ENCODE data around the gene HJURP.

Gene HJURP

GRCh38 chr2:233791151-233791882 lies 63.0 kb downstream of the HJURP start:
- no peak for TF ChIP-seq SPI1 (IDR thresholded peaks at IDR 0.05; ENCODE audit: borderline replicate concordance, low read depth)
- no peak for TF ChIP-seq POLR2AphosphoS5 (IDR thresholded peaks at IDR 0.05; ENCODE audit: low read depth)
- TF ChIP-seq REST (IDR thresholded peaks at IDR 0.05; ENCODE audit: insufficient replicate concordance, low read depth) = no peak
- TF ChIP-seq CTCF (IDR thresholded peaks at IDR 0.05; ENCODE audit: insufficient read depth, low read length) = no peak
- TF ChIP-seq GABPA (IDR thresholded peaks at IDR 0.05; ENCODE audit: low read depth) = no peak
- H3K4me3 ChIP-seq (replicated peaks; ENCODE audit: insufficient read depth, low read length) = no peak overlapping the region
- no peaks in the 10 kb centered on the region for H3K27me3 ChIP-seq (ENCODE audit: insufficient read depth, poor library complexity, severe bottlenecking)
- DNase-seq (ENCODE audit: low read depth in 1 of 2, low spot score in 1 of 2) = no peak
- no peak overlapping the region for H3K27ac ChIP-seq (replicated peaks)

- Histone ChIP-seq H3K27ac (replicated peaks) (no peak overlapping the region), H3K27me3 (ENCODE audit: insufficient read depth, poor library complexity, severe bottlenecking) (no peaks in the 10 kb centered on the region), H3K4me3 (replicated peaks; ENCODE audit: insufficient read depth, low read length) (no peak overlapping the region)
- no peak for TF ChIP-seq POLR2AphosphoS5 (IDR thresholded peaks at IDR 0.05; ENCODE audit: low read depth)
- DNase-seq (ENCODE audit: low read depth in 1 of 2, low spot score in 1 of 2) = no peak
These were observed 64.8 kb downstream of the HJURP start for GRCh38 chr2:233789554-233789953.
